Measurements from ENCODE around the gene HOXB9. TPM values are rescaled to one million over a fixed set of nuclear protein-coding genes. Genes with fewer than 3 reads are reported as not detected.

The HOXB9 gene
- total and polyA plus RNA-seq, 2 of the 13 experiments (the other 11 are each of a cell fraction or from before 2014, with no cell fraction given): not detected

DNA sequence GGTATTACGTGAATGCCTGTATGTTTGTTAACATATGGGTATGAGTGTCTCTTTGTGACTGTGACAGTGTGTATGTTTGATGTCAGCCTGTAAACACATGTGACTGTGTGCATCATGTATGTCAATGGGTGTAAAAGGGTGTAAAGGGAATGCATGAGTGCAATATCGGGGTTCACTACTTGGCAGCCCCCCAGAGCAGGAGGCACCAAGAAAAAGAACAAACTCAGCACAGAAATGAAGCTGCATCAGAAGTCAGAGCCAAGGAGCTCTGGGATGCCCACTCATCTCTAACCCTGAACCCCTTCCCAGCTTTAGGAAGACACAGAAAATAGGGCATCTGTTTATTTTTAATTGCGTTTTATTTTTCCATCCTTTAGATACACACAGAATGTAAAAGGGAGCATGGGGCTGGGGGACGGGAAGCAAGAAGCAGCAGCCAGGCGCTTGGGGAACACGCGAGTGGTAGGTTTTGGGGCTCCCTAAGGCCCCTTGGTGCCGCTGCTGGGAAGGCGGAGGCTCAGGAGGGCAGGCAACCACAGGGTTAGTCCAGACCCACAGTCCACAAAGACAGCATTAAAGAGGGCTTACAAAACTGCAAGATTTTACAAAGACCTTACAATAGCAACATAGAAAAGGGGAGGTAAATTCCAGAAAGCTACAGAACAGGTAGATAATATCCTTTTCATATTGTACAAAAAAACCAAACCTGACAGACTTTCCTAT lies 19.1 kb downstream of the HOXB9 start:
- ATAC-seq (no peak), DNase-seq (ENCODE audit: low spot score) (no peak), FAIRE-seq (no peak)
- H3K4me1 ChIP-seq (ENCODE audit: insufficient read depth, low read length): peaks cover 19% of the 10 kb centered on the region
- CTCF ChIA-PET (ENCODE audit: low intra/inter-chr PET ratio, low total read pairs): no interaction called here
- POLR2A ChIA-PET: no interaction called here
- 15% methylated on average over 9 of the region's 9 CpGs for WGBS (ENCODE audit: low lambda C conversion rate)
- no peak overlapping the region for H3K4me3 ChIP-seq (replicated peaks in 1 of 3; ENCODE audit: insufficient read depth in 1 of 3, low read depth in 2 of 3, low read length in 3 of 3)
- H2AFZ ChIP-seq (ENCODE audit: low read length): no peak overlapping the region
- H3K9ac ChIP-seq (ENCODE audit: insufficient read depth, low read depth, low read length): no peak overlapping the region
- no peaks in the 10 kb centered on the region for H3K36me3 ChIP-seq (replicated peaks in 1 of 2; ENCODE audit: control insufficient read depth in 1 of 2, insufficient read depth in 2 of 2, low read length in 2 of 2)
- H3K4me2 ChIP-seq (ENCODE audit: low read depth, low read length): no peak overlapping the region
- intact Hi-C loops (cut with micrococcal nuclease; ENCODE audit: unreplicated experiment): no loop called here
- BruUV-seq (replicated peaks): no TSS peak
- no peak overlapping the region for H3K27ac ChIP-seq (ENCODE audit: extremely low read length, insufficient read depth, low read length)
- H3K27me3 ChIP-seq (ENCODE audit: control insufficient read depth in 1 of 2, insufficient read depth in 2 of 2, low read length in 2 of 2): peaks cover 24 to 95% of the 10 kb centered on the region in 2 experiments; a peak in 4 of 5 replicates
- H4K20me1 ChIP-seq (ENCODE audit: insufficient read depth, low read length): peaks cover 2% of the 10 kb centered on the region; the same call in 1 of the 2 replicates
- in situ Hi-C loops (cut with HindIII; ENCODE audit: extremely low pct_ligation_motif_present, low pct_unique_long_range_greater_than_20kb): no loop called here
- H3K79me2 ChIP-seq (ENCODE audit: insufficient read depth, low read length): no peaks in the 10 kb centered on the region
- no peaks in the 10 kb centered on the region for H3K9me3 ChIP-seq (ENCODE audit: low read length)
- TF ChIP-seq, protein P1, sequence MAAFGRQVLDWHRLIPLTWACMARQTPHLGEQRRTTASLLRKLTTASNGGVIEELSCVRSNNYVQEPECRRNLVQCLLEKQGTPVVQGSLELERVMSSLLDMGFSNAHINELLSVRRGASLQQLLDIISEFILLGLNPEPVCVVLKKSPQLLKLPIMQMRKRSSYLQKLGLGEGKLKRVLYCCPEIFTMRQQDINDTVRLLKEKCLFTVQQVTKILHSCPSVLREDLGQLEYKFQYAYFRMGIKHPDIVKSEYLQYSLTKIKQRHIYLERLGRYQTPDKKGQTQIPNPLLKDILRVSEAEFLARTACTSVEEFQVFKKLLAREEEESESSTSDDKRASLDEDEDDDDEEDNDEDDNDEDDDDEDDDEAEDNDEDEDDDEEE (CRISPR knock-in tag; IDR thresholded peaks at IDR 0.05): no peak
- TF ChIP-seq BORCS8-MEF2B (CRISPR knock-in tag; IDR thresholded peaks at IDR 0.05): no peak
- no peak for TF ChIP-seq KDM1A (CRISPR knock-in tag; IDR thresholded peaks at IDR 0.05)
- TF ChIP-seq ZBTB8A (CRISPR knock-in tag; IDR thresholded peaks at IDR 0.05; ENCODE audit: borderline replicate concordance, low read depth): no peak
- TF ChIP-seq ZNF883 (CRISPR knock-in tag; IDR thresholded peaks at IDR 0.05; ENCODE audit: not compliant biosample characterization): no peak
- no peak for TF ChIP-seq ZNF335 (CRISPR knock-in tag; IDR thresholded peaks at IDR 0.05)
- TF ChIP-seq, protein P2, sequence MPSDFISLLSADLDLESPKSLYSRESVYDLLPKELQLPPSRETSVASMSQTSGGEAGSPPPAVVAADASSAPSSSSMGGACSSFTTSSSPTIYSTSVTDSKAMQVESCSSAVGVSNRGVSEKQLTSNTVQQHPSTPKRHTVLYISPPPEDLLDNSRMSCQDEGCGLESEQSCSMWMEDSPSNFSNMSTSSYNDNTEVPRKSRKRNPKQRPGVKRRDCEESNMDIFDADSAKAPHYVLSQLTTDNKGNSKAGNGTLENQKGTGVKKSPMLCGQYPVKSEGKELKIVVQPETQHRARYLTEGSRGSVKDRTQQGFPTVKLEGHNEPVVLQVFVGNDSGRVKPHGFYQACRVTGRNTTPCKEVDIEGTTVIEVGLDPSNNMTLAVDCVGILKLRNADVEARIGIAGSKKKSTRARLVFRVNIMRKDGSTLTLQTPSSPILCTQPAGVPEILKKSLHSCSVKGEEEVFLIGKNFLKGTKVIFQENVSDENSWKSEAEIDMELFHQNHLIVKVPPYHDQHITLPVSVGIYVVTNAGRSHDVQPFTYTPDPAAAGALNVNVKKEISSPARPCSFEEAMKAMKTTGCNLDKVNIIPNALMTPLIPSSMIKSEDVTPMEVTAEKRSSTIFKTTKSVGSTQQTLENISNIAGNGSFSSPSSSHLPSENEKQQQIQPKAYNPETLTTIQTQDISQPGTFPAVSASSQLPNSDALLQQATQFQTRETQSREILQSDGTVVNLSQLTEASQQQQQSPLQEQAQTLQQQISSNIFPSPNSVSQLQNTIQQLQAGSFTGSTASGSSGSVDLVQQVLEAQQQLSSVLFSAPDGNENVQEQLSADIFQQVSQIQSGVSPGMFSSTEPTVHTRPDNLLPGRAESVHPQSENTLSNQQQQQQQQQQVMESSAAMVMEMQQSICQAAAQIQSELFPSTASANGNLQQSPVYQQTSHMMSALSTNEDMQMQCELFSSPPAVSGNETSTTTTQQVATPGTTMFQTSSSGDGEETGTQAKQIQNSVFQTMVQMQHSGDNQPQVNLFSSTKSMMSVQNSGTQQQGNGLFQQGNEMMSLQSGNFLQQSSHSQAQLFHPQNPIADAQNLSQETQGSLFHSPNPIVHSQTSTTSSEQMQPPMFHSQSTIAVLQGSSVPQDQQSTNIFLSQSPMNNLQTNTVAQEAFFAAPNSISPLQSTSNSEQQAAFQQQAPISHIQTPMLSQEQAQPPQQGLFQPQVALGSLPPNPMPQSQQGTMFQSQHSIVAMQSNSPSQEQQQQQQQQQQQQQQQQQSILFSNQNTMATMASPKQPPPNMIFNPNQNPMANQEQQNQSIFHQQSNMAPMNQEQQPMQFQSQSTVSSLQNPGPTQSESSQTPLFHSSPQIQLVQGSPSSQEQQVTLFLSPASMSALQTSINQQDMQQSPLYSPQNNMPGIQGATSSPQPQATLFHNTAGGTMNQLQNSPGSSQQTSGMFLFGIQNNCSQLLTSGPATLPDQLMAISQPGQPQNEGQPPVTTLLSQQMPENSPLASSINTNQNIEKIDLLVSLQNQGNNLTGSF (CRISPR knock-in tag; IDR thresholded peaks at IDR 0.05): no peak
- no peak for TF ChIP-seq ZNF747 (CRISPR knock-in tag; IDR thresholded peaks at IDR 0.05; ENCODE audit: borderline replicate concordance)
- TF ChIP-seq ZNF143 (CRISPR knock-in tag; IDR thresholded peaks at IDR 0.05): no peak
- TF ChIP-seq REXO4 (CRISPR knock-in tag; IDR thresholded peaks at IDR 0.05; ENCODE audit: borderline replicate concordance): no peak
- TF ChIP-seq, protein P3, sequence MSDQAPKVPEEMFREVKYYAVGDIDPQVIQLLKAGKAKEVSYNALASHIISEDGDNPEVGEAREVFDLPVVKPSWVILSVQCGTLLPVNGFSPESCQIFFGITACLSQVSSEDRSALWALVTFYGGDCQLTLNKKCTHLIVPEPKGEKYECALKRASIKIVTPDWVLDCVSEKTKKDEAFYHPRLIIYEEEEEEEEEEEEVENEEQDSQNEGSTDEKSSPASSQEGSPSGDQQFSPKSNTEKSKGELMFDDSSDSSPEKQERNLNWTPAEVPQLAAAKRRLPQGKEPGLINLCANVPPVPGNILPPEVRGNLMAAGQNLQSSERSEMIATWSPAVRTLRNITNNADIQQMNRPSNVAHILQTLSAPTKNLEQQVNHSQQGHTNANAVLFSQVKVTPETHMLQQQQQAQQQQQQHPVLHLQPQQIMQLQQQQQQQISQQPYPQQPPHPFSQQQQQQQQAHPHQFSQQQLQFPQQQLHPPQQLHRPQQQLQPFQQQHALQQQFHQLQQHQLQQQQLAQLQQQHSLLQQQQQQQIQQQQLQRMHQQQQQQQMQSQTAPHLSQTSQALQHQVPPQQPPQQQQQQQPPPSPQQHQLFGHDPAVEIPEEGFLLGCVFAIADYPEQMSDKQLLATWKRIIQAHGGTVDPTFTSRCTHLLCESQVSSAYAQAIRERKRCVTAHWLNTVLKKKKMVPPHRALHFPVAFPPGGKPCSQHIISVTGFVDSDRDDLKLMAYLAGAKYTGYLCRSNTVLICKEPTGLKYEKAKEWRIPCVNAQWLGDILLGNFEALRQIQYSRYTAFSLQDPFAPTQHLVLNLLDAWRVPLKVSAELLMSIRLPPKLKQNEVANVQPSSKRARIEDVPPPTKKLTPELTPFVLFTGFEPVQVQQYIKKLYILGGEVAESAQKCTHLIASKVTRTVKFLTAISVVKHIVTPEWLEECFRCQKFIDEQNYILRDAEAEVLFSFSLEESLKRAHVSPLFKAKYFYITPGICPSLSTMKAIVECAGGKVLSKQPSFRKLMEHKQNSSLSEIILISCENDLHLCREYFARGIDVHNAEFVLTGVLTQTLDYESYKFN (CRISPR knock-in tag; conservative IDR thresholded peaks at IDR 0.05): no peak
- TF ChIP-seq ZNF432 (CRISPR knock-in tag; IDR thresholded peaks at IDR 0.05; ENCODE audit: borderline replicate concordance): no peak
- TF ChIP-seq ZNF781 (CRISPR knock-in tag; IDR thresholded peaks at IDR 0.05; ENCODE audit: borderline replicate concordance, not compliant biosample characterization): no peak
- no peak for TF ChIP-seq ZNF225 (CRISPR knock-in tag; IDR thresholded peaks at IDR 0.05)

Data from HepG2 (cell line).